ENCODE results near the gene LDHAL6B. TPM values are rescaled to one million over a fixed set of nuclear protein-coding genes. Genes with fewer than 3 reads are reported as not detected.
A peak's percentile ranks its signal among the peaks of the same experiment; 100 is the strongest.

The LDHAL6B gene
- total RNA-seq, 1 experiment from 2014 or later: not detected

DNA sequence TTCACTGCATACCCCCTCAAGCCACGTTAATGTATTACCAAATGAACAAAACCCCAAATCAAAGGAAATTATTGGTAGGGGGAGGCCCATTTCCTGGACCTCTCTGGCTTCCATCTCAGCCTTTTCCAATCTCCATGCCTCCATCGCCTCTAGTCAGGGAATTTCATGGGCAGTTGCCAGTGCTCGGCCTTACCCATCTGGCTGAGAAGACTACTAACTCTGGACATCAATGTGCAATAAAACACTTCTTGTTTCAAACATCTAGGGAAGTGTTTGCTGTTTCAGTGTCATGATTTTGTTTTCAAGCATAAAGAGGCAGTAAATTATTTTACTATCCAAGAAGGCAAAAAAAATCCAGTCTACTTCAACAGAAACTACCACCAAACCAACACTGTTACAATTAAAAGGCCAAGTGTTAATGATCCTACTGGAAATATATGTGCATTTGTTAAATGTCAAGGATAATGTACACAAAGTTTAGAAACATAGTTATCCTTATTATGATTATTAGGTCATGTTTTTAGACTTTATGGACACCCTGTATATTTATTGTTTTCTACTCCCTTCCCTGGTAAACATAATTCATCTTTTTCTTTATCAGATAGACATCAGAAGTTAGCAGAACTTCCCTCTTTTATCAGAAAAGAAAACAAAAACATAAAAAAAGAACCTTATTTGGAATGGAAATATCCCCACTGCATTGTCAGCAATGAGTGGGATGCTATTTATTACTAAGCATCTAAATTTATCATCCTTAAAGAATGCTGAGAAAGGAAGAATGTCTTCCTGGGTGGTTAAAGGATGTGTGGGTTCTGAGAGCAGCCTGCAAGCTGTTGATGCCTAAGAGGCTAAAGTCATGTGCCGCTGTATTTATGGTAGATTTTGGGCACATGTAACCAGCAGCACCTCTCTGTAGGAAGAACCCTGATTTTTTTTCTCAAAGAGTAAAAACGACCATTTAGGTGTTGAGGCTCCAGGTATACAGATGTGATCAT is 15.2 kb downstream of the LDHAL6B start:
- peaks cover 59% of the 10 kb centered on the region for H3K36me3 Mint-ChIP-seq (ENCODE audit: insufficient read depth, unreplicated experiment)
- no peaks in the 10 kb centered on the region for H3K9me3 Mint-ChIP-seq (ENCODE audit: low read depth, unreplicated experiment)
- no peak for TF ChIP-seq CTCF (IDR thresholded peaks at IDR 0.05; ENCODE audit: unreplicated experiment)
- no peak overlapping the region for H3K4me3 Mint-ChIP-seq (ENCODE audit: low read depth, unreplicated experiment)
- DNase-seq: no peak
- H3K27ac Mint-ChIP-seq (ENCODE audit: unreplicated experiment): no peak overlapping the region
- BruUV-seq (replicated peaks): TSS peak; percentile 2
- no peaks in the 10 kb centered on the region for H3K27me3 Mint-ChIP-seq (ENCODE audit: unreplicated experiment)
- CTCF ChIA-PET: interaction anchor here (0.7 kb wide), 1 partner anchor 121 kb away, joined by 3 read pairs; no protein-coding TSS in a partner anchor
- H3K4me1 Mint-ChIP-seq (ENCODE audit: low read depth, unreplicated experiment): peaks cover 15% of the 10 kb centered on the region
- intact Hi-C loops (cut with micrococcal nuclease; ENCODE audit: unreplicated experiment): no loop called here

- Mint-ChIP-seq H3K36me3 (ENCODE audit: insufficient read depth, unreplicated experiment) (peaks cover 59% of the 10 kb centered on the region), H3K4me1 (ENCODE audit: low read depth, unreplicated experiment) (peaks cover 23% of the 10 kb centered on the region)
These were observed 16.4 kb downstream of the LDHAL6B start for GRCh38 chr15:59222906-59223550.

GRCh38 chr15:59223736-59224135 is 17.1 kb downstream of the LDHAL6B start:
- intact Hi-C loops (cut with micrococcal nuclease; ENCODE audit: unreplicated experiment): no loop called here
- CTCF ChIA-PET: interaction anchor here (1.4 kb wide), 1 partner anchor 49 kb away, joined by 3 read pairs; no protein-coding TSS in a partner anchor

More at GRCh38 chr15:59222906-59223550, 16.4 kb downstream of the LDHAL6B start:
- TF ChIP-seq CTCF (IDR thresholded peaks at IDR 0.05; ENCODE audit: unreplicated experiment): no peak
- no peak overlapping the region for H3K4me3 Mint-ChIP-seq (ENCODE audit: low read depth, unreplicated experiment)
- BruUV-seq (replicated peaks): no TSS peak
- no peak for DNase-seq
- CTCF ChIA-PET: interaction anchor here (0.6 to 1.4 kb wide), 2 partner anchors 48 to 321 kb away, joined by 3 read pairs; no protein-coding TSS in a partner anchor
- H3K27ac Mint-ChIP-seq (ENCODE audit: unreplicated experiment): peak overlapping the region; percentile 29
- H3K27me3 Mint-ChIP-seq (ENCODE audit: unreplicated experiment): no peaks in the 10 kb centered on the region
- no peaks in the 10 kb centered on the region for H3K9me3 Mint-ChIP-seq (ENCODE audit: low read depth, unreplicated experiment)
- intact Hi-C loops (cut with micrococcal nuclease; ENCODE audit: unreplicated experiment): no loop called here

More at GRCh38 chr15:59223736-59224135, 17.1 kb downstream of the LDHAL6B start:
- peaks cover 58% of the 10 kb centered on the region for H3K36me3 Mint-ChIP-seq (ENCODE audit: insufficient read depth, unreplicated experiment)
- H3K27me3 Mint-ChIP-seq (ENCODE audit: unreplicated experiment): no peaks in the 10 kb centered on the region
- H3K9me3 Mint-ChIP-seq (ENCODE audit: low read depth, unreplicated experiment): no peaks in the 10 kb centered on the region
- DNase-seq: no peak
- TF ChIP-seq CTCF (IDR thresholded peaks at IDR 0.05; ENCODE audit: unreplicated experiment): no peak
- peaks cover 23% of the 10 kb centered on the region for H3K4me1 Mint-ChIP-seq (ENCODE audit: low read depth, unreplicated experiment)
- H3K27ac Mint-ChIP-seq (ENCODE audit: unreplicated experiment): no peak overlapping the region
- no TSS peak for BruUV-seq (replicated peaks)
- no peak overlapping the region for H3K4me3 Mint-ChIP-seq (ENCODE audit: low read depth, unreplicated experiment)

All from Calu3 (cell line).